HepG2 (cell line): ENCODE data around the gene CD276. TPM values are rescaled to one million over a fixed set of nuclear protein-coding genes. Genes with fewer than 3 reads are reported as not detected.

ENCODE experiments used
- DMTF1 ChIP-seq: sonication (generic); formaldehyde crosslinking; IDR thresholded peaks from 2 replicates; pipeline ENCODE4 v1.4.0; 2020; ENCODE audit warnings: mild to moderate bottlenecking, missing genetic modification reagents
- DNMT1 ChIP-seq: sonication (generic); formaldehyde crosslinking; IDR thresholded peaks from 2 replicates; pipeline ENCODE4 v1.5.1; 2020; ENCODE audit warnings: mild to moderate bottlenecking, missing genetic modification reagents
- FOXK1 ChIP-seq: sonication (generic); formaldehyde crosslinking; IDR thresholded peaks from 2 replicates; pipeline ENCODE4 v1.4.0; 2020; ENCODE audit warnings: low read depth, missing genetic modification reagents, borderline replicate concordance
- GTF3A ChIP-seq: sonication (generic); formaldehyde crosslinking; conservative IDR thresholded peaks from 2 replicates; pipeline ENCODE4 v1.4.0; 2020; ENCODE audit warnings: mild to moderate bottlenecking, missing genetic modification reagents
- RBM39 ChIP-seq: fragments of 200-400 bp; formaldehyde crosslinking; IDR thresholded peaks from one replicate; pipeline ENCODE4 v1.6.1; 2018; ENCODE audit warnings: antibody characterized with exemption, mild to moderate bottlenecking, low read depth, low read length; ENCODE audit not compliant: poor library complexity, severe bottlenecking
- REPIN1 ChIP-seq: sonication (generic); formaldehyde crosslinking; IDR thresholded peaks from 2 replicates; pipeline ENCODE4 v1.8.0; 2022; ENCODE audit warnings: missing genetic modification reagents, low read depth, mild to moderate bottlenecking, borderline replicate concordance
- ZBTB34 ChIP-seq: sonication (generic); formaldehyde crosslinking; IDR thresholded peaks from 2 replicates; pipeline ENCODE4 v1.8.0; 2022; ENCODE audit warnings: mild to moderate bottlenecking, missing genetic modification reagents
- ZMYM3 ChIP-seq: sonication (generic); formaldehyde crosslinking; IDR thresholded peaks from 2 replicates; pipeline ENCODE4 v1.5.1; 2020; ENCODE audit warnings: mild to moderate bottlenecking, missing genetic modification reagents
- ZNF30 ChIP-seq: sonication (generic); formaldehyde crosslinking; IDR thresholded peaks from 2 replicates; pipeline ENCODE4 v1.5.0; 2020; ENCODE audit warnings: mild to moderate bottlenecking, missing genetic modification reagents
- ZSCAN20 ChIP-seq: sonication (generic); formaldehyde crosslinking; IDR thresholded peaks from 2 replicates; pipeline ENCODE4 v1.4.0; 2020; ENCODE audit warnings: missing genetic modification reagents, mild to moderate bottlenecking, borderline replicate concordance
- polyA plus RNA-seq, 8 experiments: library from polyadenylated mRNA; depleted of rRNA in 3 of 8; stranded (reverse) in 7 of 8; unstranded in 1 of 8; fragments of >200 nt; fragmentation: Illumina TruSeq in 4 of 8; extraction: Trizol in 4 of 8; gene quantifications; 2 replicates each; pipeline versions ENCODE4 v1.2.1 to v1.2.3, GENCODE V29; 2011 to 2016; ENCODE audit warnings: low read depth in 4 of 8, missing spikeins in 1 of 8, mixed read lengths in 1 of 8; ENCODE audit not compliant: insufficient read depth in 1 of 8
- total RNA-seq, 5 experiments: library from RNA; depleted of rRNA; stranded (reverse); fragments of >200 nt; fragmentation: Illumina TruSeq; extraction: Trizol; gene quantifications; 2 replicates each; pipeline ENCODE4 v1.2.3, GENCODE V29; 2016; ENCODE audit warnings: low read depth in 1 of 5

Gene CD276
- total and polyA plus RNA-seq, 2 of the 13 experiments (the other 11 are each of a cell fraction or from before 2014, with no cell fraction given), result 24.6 to 55.2 TPM

GRCh38 chr15:73683257-73683776 lies 866 bp upstream of the CD276 start (continued):
- no peak for TF ChIP-seq DMTF1 (CRISPR knock-in tag)
- no peak for TF ChIP-seq ZNF30 (CRISPR knock-in tag)
- TF ChIP-seq REPIN1 (CRISPR knock-in tag), result no peak
- TF ChIP-seq ZBTB34 (CRISPR knock-in tag), result no peak
- TF ChIP-seq DNMT1 (CRISPR knock-in tag), result no peak
- no peak for TF ChIP-seq FOXK1 (CRISPR knock-in tag)
- no peak for TF ChIP-seq GTF3A (CRISPR knock-in tag)
- TF ChIP-seq ZSCAN20 (CRISPR knock-in tag), result no peak
- TF ChIP-seq RBM39, result no peak
- peak; percentile 68 for TF ChIP-seq ZMYM3 (CRISPR knock-in tag)
